Stimulated activated CD8-positive, alpha-beta memory T cell treated with anti-CD3 and anti-CD28 coated beads, Interleukin-15, amount 100 ng/mL, for 24 hours (primary cell): ENCODE data around the gene CDKN2AIP.
"Not testable (repeated sequence)": the region's sequence is repeated elsewhere in the genome, so short reads cannot be mapped to it uniquely, and the experiment has no call there.

Experiments used
- DNase-seq: peaks from one replicate; pipeline ENCODE4 v3.0.0-alpha.2; 2020; ENCODE audit warnings: low read depth

Gene CDKN2AIP

DNA sequence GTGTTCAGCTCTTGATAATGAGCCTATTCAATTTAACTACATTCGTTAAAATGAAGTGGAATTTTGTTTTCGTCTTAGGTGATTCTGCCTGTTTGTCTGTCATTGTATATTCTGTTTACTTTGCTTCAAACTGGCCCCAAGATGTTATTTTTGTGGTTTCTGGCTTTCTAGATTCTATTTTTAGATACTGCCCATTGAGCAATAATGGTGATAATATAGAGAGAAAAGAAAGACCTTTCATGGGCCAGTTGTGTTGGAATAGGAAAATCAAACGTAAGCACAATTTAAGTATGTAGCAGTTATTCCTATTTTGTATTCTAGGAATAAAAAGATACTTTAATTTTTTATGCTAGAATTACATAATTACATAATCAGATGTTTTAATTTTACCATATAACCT is 4.0 kb downstream of the CDKN2AIP start:
- no peak for DNase-seq

DNA sequence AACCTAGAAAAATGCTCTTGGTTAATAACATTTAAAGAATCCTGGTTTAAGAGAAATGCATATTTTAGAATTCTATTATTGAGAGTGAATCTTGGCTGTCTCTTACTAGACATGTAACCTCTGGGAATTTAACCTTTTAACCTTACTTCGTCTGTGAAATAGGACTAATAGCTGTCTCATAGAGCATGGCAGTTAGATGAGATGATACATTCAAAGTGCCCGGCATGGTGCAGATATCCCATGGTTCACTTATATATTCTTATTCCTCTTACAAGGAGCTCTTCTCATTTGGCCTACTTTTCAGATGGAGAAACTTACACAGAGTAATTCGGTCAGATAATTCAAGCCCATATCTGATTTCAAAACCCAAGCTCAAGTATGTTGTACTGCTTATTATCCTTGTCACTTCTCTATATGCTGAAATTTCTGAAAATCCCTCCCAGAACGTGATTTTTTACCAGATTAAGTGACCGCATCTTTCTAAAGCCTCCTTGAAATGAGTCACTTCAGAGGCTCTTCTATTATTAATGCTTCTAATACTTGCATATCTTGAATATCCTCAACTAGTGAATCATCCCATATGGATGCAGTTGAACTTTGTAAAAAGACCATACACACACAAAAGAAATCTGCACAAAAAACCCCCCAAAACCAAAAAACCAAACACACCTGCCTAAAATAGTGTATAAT is 4.9 kb downstream of the CDKN2AIP start:
- DNase-seq, result no peak

DNA sequence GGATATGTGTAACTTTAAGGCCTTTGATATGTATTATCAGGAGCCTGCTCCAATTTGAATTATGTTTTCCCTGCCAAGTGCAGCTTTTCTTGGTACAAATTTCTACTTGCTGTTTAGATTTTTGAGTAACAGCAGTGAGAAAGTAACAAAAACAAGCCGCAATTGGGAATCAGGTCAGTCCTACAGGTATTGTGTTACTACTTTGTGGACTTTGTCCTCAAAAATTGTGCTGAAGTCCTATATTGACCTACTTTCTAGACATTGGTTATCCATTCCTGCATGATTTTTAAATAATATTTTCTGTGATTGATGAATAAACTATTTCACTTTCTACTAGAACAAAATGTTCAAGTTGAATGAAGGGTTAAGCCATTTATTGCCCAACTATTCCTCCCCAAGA is 5.7 kb downstream of the CDKN2AIP start:
- DNase-seq, result no peak

DNA sequence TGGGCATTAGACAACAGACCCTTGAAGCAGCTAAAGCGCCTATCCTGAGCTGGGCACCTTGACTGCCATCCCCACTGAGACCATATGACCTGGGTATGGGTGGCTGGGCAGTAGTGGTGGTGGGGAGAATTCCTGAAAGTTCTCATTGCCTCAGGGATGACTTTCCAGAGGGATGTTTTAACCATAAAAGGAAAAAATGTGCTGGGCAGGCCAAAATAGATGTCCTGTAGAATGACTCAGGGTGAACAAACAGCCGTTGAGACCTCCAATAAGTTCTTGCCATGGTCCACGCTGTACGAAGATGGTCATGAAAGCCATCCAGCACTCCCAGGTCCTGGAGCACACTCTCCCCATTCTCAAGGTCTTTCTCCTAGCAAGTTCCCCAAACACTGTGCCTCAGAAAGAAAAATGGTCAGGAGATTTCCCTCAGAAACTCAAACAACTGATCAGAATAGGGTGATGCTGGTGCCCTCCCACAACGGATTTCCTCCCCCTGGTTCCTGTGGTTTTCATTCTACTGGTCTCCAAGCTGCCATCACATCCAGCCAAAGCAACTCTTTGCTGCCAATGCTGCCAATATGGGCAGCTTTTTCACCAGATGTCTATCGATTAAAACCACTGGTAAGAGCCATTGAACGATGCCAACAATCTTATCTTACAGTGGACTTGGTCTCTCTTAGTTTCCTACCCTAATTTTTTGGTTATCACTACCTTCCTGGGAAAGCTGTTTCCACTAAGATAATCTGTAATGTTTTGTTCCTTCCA is 11.2 kb downstream of the CDKN2AIP start:
- no peak for DNase-seq

DNA sequence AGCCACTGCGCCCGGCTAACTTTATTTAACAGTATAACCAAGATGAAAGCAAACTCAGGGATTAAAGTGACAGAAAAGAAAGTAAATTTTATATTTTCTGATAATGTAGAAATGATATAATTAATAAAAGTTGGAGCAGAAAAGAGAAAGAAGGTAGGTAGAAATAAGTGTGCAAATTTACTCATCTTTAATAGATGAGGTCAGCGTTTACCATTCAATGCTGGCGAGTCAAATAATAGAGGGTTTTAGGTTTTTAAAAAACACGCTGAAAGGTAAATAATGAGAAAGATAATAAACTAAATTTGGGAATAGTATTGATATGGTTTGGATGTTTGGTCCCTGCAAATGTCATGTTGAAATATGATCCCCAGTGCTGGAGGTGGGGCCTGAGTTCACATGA is 13.6 kb downstream of the CDKN2AIP start:
- no peak for DNase-seq

DNA sequence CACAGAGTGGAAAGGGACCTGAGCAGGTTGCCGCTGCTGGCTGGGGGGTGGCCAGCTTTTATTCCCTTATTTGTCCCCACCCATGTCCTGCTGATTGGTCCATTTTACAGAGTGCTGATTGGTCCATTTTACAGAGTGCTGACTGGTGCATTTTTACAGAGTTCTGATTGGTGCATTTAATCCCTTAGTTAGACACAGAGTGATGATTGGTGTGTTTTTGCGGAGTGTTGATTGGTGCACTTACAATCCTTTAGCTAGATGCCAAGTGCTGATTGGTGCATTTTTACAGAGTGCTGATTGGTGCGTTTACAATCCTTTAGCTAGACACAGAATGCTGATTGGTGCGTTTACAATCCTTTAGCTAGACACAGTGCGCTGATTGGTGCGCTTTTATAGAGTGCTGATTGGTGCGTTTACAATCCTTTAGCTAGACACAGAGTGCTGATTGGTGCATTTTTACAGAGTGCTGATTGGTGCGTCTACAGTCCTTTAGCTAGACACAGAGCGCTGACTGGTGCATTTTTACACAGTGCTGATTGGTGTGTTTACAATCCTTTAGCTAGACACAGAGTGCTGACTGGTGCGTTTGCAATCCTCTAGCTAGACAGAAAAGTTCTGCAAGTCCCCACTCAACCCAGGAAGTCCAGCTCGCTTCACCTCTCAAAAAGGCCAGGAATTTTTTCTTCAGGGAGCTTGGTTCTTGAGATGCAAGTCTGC is 19.6 kb downstream of the CDKN2AIP start:
- DNase-seq, result not testable (repeated sequence)

DNA sequence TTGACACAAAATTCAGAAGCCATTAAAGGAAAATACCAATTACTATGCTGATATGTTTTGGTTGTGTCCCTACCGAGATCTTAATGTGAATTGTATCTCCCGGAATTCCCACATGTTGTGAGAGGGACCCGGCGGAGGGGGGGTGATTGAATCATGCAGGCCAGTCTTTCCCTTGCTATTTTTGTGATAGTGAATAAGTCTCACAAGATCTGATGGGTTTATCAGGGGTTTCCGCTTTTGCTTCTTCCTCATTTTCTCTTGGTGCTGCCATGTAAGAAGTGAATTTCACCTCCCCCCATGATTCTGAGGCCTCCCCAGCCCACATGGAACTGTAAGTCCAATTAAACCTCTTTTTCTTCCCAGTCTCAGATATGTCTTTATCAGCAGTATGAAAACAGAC is 21.4 kb downstream of the CDKN2AIP start:
- not testable (repeated sequence) for DNase-seq

DNA sequence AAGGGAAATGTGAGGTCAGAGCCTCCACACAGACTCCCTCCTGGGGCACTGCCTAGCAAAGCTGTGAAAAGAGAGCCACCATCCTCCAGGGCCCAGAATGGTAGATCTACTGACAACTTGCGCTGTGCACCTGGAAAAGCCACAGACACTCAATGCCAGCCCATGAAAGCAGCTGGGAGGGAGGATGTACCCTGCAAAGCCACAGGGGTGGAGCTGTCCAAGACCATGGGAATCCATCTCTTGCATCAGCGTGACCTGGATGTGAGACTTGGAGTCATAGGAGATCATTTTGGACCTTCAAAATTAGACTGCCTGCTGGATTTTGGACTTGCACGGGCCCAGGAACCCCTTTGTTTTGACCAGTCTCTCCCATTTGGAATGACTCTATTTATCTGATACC is 22.8 kb downstream of the CDKN2AIP start:
- DNase-seq, result no peak

DNA sequence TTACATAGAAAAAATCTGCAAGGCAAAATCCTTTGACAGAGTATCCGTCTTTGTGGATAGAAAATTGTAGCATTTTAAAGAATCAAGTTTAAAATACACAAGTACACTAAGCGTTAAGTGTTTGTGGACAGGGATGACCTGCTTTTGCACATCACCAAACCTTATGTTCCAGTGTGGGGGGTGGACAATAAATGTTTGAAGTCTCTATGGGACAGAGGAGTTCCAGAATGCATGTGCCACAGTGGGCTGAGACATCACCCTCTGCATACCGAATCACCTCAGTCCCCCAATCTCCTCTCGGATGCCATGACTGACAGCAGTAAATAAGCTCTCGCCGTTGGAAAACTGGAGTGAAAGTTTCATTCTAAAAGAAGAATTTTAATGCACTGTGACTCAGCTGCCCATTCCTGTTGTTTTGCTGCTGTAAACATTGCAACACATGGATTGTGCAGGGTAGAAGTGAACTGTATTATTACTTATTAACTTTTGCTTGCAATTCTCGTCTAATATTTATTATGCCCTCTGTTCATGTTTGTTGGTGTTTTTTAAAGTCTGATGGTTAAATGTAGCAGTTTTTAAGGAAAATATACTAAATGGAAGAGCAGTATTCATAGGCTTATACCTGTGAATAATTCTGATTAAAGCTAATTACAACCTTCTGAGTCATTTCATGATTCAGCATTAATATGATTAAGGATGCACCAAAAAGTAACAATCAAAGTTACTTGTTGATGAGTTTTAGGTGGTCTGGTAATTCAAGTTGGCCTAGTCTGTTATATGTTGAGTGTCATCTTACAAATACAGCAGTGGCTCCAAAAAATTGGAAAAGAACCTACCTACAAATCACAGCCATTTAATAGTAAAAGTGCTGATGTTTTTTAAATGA is 24.0 kb downstream of the CDKN2AIP start:
- DNase-seq, result no peak

DNA sequence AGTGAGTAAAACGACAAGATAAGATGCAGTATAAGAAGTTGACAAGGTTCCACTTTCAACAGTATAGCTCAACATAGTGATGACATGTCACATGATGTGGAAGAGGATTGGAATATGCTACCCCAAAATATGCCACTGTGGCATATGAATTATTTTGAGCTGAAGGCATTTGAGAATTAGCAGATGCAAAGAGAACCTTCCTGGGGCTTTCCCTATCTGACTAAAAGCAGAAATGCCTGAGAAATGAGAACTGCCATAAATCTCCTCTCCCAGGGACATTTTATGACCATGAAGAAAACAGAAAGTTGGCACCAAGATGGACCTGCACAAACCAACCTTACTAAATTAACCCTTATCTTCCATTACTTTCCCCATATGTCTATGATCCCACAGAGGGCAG is 24.8 kb downstream of the CDKN2AIP start:
- no peak for DNase-seq

DNA sequence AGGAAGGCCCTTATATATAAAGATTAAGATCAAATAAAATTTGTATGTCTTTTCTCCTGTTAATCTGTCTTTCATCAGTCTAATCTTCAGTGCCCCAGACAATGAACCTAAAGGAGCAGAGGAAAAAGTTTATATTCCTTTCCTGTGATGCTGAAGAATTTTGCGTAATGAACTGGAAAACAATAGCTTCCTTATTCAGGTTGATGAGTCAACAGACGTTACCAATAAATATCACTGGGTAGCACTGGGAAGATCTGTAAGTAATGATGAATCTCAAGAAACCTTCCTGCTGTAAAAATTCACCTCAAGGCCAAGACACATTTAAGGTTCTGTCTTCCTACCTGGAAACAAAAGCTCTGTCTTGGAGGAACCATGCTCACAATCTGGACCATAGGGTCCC is 25.5 kb downstream of the CDKN2AIP start:
- DNase-seq, result no peak

DNA sequence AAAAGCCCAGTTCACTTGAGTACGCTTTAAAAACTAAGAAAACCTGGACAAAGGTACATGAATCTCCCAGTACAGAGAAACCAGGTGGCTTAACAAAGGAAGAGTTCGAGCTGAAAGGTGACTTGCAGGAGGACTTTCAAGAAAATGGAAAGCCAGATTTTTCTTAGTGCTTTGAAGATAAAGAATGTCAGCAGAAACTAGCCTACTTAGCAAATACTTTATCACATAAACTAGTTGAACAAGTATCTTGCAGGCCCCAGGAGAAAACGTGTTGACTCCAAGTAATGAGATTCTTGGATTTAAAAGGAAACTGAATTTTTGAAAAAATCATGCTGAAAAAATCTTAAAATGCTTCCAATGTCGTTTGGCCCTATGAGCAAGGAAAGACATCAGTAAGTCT is 26.4 kb downstream of the CDKN2AIP start:
- DNase-seq, result no peak

DNA sequence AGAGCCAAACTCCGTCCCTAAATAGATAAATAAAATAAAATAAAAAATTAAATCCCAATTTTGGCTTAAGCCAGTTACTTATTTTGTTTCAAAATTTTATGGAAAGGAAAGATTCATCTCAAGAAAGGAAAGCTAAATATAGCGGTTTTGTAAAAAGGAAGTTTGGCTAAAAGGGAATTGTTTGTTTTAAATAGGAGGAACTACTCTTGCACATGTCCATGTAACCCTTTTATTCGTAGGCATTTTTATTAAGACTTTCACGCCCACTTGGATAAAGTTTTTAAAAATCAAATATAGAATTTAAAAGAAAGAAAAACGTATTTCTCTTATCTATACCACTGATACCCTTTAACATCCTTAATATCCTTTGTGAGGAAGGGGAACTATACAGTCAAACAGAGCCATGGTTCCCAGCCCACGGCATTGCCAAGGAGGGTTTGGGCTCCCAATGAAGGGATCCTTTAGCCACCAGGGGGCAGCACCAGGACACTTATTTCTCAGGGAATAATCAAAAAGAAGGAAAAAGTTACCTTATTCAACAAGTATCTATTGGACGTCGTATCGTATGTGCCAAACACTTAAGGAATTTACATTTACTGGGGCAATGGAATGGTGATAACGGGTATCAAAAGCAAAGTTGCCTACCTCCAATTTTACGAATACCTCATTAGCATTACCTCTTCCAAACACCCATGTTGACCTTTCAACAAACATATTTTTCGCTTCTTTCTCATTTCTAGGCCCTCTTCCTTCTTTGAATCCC is 27.7 kb downstream of the CDKN2AIP start:
- DNase-seq, result peak; percentile 74

DNA sequence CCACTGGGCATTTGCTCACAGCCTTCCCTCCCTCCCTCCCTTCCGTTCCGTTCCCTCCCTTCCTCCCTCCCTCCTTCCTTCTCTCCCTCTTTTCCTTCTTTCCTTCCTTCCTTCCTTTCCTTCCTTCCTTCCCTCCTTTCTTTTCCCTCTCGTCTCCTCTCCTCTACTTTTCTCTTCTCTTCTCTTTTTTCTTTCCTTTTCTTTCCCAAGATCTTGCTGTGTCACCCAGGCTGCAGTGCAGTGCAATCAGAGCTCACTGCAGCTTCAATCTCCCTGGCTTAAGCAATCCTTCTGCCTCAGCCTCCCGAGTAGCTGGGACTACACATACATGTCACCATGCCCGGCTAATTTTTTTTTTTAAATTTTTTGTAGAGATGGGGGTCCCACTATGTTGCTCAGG is 33.7 kb downstream of the CDKN2AIP start:
- DNase-seq, result no peak

DNA sequence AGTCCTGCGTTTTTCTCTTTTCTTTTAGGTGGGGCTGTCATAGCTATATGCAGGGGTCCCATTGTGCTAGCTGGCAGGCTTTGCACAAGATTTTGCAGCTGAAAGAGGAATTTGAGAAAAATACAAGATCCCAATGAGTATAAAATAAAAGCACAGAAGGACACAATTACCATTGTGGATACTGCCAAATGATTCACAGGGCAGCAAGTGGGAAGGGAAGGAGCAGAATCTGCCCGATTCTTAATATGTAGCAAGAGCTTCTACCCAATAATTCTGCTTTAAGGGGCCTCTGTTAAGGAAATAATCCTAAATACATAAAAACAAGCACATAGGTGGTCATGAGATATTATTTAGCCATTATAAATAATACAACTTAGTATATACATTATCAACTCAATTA is 34.5 kb downstream of the CDKN2AIP start:
- no peak for DNase-seq

DNA sequence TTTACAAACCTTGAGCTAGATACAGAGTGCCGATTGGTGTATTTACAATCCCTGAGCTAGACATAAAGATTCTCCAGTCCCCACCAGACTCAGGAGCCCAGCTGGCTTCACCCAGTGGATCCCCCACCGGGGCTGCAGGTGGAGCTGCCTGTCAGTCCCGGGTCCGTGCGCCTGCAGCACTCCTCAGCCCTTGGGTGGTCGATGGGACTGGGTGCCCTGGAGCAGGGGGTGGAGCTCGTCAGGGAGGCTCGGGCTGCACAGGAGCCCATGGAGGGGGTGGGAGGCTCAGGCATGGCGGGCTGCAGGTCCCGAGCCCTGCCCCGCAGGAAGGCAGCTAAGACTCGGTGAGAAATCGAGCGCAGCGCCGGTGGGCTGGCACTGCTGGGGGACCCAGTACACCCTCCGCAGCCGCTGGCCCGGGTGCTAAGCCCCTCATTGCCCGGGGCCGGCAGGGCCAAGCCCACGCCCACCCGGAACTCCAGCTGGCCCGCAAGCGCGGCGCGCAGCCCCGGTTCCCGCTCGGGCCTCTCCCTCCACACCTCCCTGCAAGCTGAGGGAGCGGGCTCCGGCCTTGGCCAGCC is 38.2 kb downstream of the CDKN2AIP start:
- not testable (repeated sequence) for DNase-seq

DNA sequence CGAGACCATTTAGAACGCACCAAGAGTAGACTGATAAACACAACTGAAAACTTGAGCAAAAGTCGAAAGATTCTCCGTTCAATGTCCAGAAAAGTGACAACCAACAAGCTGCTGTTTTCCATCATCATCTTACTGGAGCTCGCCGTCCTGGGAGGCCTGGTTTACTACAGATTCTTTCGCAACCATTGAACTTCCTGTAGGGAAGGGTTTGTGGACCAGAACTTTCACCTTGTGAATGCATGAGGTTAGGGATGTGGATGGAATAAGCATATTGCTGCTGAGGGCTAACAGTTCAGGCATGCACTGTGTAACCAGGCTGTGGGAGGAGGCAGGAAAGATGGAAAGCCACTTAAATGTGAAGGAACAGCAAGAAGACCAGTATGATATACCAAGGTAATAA is 39.6 kb downstream of the CDKN2AIP start:
- no peak for DNase-seq

DNA sequence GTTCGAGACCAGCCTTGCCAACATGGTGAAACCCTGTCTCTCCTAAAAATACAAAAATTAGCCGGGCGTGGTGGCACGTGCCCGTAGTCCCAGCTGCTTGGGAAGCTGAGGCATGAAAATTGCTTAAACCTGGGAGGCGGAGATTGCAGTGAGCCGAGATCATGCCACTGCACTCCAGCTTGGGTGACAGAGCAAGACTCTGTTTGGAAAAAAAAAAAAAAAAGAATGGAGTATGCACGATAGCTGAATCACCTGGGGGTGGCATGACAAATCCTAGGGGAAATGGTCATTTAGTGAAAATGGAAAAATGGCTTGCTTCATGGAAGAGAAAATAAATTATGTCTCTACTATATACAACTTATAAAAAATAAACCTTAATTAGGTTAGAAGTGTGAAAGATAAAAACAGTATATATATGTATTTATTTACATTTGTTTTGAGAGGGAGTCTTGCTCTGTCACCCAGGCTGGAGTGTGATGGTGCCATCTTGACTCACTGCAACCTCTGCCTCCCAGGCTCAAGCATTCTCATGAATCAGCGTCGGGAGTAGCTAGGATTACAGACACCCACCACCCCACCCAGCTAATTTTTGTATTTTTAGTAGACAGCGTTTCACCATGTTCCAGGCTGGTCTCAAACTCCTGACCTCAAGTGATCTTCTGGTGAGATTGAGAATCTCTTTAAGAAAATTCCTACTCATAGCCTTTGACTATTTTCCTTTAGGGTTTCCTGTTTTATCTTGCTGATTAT is 41.1 kb downstream of the CDKN2AIP start:
- no peak for DNase-seq

DNA sequence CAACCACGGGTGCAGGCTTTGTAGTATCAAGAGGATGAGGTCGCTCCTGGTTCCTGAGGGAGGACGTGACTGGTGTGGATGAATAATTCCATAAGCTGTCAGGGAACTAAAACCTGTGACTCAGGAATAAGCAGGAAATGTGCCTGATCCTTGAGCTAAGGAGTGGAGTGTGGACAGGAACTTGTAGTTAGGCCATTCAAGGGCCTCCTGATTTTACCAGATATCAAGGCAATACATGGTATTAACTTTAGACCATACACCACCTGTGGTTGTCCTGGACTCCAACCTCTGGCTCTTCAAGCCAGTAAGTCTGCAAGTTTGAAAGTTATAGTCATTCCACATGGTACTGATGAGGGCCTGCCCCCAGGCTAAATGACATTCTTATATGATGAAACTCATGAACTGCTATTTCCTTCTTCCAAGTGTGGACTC is 48.4 kb downstream of the CDKN2AIP start:
- DNase-seq, result no peak

DNA sequence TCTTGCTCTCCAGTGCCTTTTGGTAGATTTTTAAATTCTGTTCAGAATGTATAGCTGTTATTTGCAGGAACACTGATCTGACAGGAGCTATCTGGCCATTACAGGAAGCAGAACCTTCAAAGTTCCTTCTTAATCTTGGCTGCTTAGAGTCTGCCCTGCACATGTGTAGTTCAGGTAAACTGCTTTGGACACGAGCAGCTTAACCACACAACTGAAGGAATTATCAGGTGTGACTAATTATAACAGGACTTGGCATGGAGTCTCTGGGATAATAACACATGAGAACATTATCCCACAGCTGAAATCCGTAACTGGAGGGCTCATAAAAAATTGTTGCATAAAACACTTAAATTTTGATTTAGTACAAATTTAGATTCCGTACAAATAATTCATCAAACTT is 48.8 kb downstream of the CDKN2AIP start:
- no peak for DNase-seq
